CD8-positive, alpha-beta memory T cell (primary cell): ENCODE measurements around the gene TAAR8. TPM values are rescaled to one million over a fixed set of nuclear protein-coding genes. Genes with fewer than 3 reads are reported as not detected.
"Not testable (repeated sequence)": the region's sequence is repeated elsewhere in the genome, so short reads cannot be mapped to it uniquely, and the experiment has no call there.

Experiments used
- CTCF ChIA-PET: fragments of 350-600 bp; sonication (Branson Sonifier 250); formaldehyde crosslinking; loops from one replicate; lab custom pipeline; 2021; ENCODE audit warnings: antibody characterized with exemption; lab: Charles Lee
- POLR2A ChIA-PET: fragments of 350-600 bp; sonication (Branson Sonifier 250); formaldehyde crosslinking; loops from one replicate; lab custom pipeline; 2021; ENCODE audit warnings: antibody characterized with exemption; lab: Charles Lee
- DNase-seq, 5 donors: peaks; one replicate each; pipeline versions ENCODE4 v3.0.0 to v3.0.0-alpha.2; 2020 to 2022; ENCODE audit warnings: mixed read lengths in 1 of 5
- H3K27ac ChIP-seq: one replicate; pipeline ENCODE4 v1.7.0; 2013; ENCODE audit warnings: low read depth, mild to moderate bottlenecking, low read length, moderate library complexity
- H3K27me3 ChIP-seq: 2 replicates; pipeline ENCODE4 v1.7.0; 2013; ENCODE audit warnings: low read length, mild to moderate bottlenecking; ENCODE audit not compliant: insufficient read depth, poor library complexity, severe bottlenecking
- H3K36me3 ChIP-seq: 2 replicates; pipeline ENCODE4 v1.7.0; 2013; ENCODE audit warnings: mild to moderate bottlenecking, low read length, moderate library complexity; ENCODE audit not compliant: insufficient read depth
- H3K4me1 ChIP-seq: 2 replicates; pipeline ENCODE4 v1.7.0; 2013; ENCODE audit warnings: mild to moderate bottlenecking, low read length, moderate library complexity; ENCODE audit not compliant: insufficient read depth
- H3K4me3 ChIP-seq: 2 replicates; pipeline ENCODE4 v1.7.0; 2013; ENCODE audit warnings: mild to moderate bottlenecking, low read length
- H3K9me3 ChIP-seq: 2 replicates; pipeline ENCODE4 v1.7.0; 2013; ENCODE audit warnings: mild to moderate bottlenecking, low read length
- H3K27ac Mint-ChIP-seq, 8 donors: one replicate each; pipeline ENCODE4 v1.8.0; 2020 to 2021; ENCODE audit warnings: mixed read lengths in 8 of 8, mild to moderate bottlenecking in 6 of 8, inconsistent platforms in 3 of 8, moderate library complexity in 3 of 8
- H3K27me3 Mint-ChIP-seq, 2 donors: one replicate each; pipeline ENCODE4 v1.8.0; 2020 to 2021; ENCODE audit warnings: mixed read lengths in 2 of 2, mild to moderate bottlenecking in 1 of 2, moderate library complexity in 1 of 2
- H3K36me3 Mint-ChIP-seq, 3 donors: one replicate each; pipeline ENCODE4 v1.8.0; 2020 to 2021; ENCODE audit warnings: mixed read lengths in 3 of 3, inconsistent platforms in 1 of 3, mild to moderate bottlenecking in 1 of 3
- H3K4me1 Mint-ChIP-seq, 3 donors: one replicate each; pipeline ENCODE4 v1.8.0; 2020 to 2021; ENCODE audit warnings: mixed read lengths in 3 of 3, inconsistent platforms in 1 of 3, mild to moderate bottlenecking in 1 of 3
- H3K4me3 Mint-ChIP-seq, 7 donors: one replicate each; pipeline ENCODE4 v1.8.0; 2020 to 2021; ENCODE audit warnings: mixed read lengths in 7 of 7, mild to moderate bottlenecking in 6 of 7, moderate library complexity in 4 of 7, inconsistent platforms in 2 of 7
- H3K9me3 Mint-ChIP-seq, 5 donors: one replicate each; pipeline ENCODE4 v1.8.0; 2020 to 2022; ENCODE audit warnings: mixed read lengths in 5 of 5, mild to moderate bottlenecking in 3 of 5, moderate library complexity in 2 of 5, inconsistent platforms in 1 of 5
- polyA plus RNA-seq: library from polyadenylated mRNA; unstranded; fragments of 300-500 nt; fragmentation: Illumina TruSeq; gene quantifications from one replicate; pipeline ENCODE4 v1.2.3, GENCODE V29; 2021
- total RNA-seq, 2 experiments: library from RNA; stranded (reverse); gene quantifications; one replicate each; pipeline ENCODE4 v1.2.3, GENCODE V29; 2021

Gene TAAR8
- total and polyA plus RNA-seq, 3 experiments from 2014 or later: not detected

DNA sequence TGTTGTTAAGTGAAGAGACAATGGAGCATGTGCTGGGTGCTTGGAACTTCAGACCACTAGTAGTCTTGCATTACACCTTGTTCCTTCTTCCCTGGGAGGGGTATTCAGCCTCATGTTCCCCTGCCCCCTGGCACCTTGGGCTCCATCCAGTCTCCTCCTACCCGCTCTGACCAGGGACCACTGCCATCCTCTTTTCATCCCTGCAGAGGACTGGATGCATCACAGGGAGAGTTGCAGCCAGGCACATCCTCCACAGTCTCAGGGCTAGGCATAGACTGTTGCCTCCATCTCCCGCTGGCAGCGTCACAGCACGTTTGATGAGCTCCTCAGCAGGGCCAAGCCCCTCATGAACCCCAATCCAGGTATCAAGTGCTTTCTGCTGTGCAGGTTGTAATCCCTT is 1.3 kb upstream of the TAAR8 start:
- no peak for DNase-seq
- ChIA-PET POLR2A (no interaction called here), CTCF (no interaction called here)
- Histone ChIP-seq H3K4me3 (no peak overlapping the region), H3K9me3 (no peaks in the 10 kb centered on the region), H3K27ac (no peak overlapping the region), H3K4me1 (no peaks in the 10 kb centered on the region), H3K36me3 (no peaks in the 10 kb centered on the region), H3K27me3 (no peaks in the 10 kb centered on the region)
- Mint-ChIP-seq H3K36me3 (no peaks in the 10 kb centered on the region), H3K4me3 (no peak overlapping the region), H3K27ac (no peak overlapping the region), H3K9me3 (no peaks in the 10 kb centered on the region), H3K27me3 (peaks cover 4 to 28% of the 10 kb centered on the region in 2 donors), H3K4me1 (no peaks in the 10 kb centered on the region)

DNA sequence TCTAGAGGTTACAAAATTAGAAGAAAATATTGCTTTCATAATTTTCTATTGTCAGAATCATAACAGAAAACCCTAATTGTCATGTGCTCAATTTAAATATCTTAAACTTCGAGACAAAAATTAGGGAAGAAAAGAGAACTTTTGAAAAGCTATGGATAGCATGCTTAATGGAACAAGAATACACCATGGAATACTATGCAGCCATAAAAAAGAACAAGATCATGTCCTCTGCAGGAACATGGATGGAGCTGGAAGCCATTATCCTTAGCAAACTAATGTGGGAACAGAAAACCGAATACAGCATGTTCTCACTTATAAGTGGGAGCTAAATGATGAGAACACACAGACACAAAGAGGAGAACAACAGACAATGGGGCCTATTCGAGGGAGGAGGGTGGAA is 7.6 kb downstream of the TAAR8 start:
- H3K9me3 Mint-ChIP-seq, POLR2A ChIA-PET: not testable (repeated sequence)

DNA sequence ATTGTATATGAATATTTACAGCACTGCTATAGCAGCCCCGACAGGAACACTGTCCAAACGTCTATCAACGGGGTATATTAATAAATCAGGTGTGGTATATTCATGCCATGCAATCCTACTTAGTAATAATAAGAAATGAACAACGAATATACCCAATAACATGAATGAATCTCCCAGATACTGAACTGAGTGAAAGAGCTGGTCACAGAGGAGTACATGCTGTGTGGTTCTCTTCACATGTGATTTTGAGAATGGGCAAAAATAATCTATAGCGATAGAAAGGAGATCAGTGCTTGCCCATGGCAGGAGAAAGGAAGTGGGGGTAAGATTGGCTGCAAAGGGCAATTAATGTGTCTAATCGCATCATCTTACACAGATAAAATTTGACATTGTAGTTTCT is 13.9 kb downstream of the TAAR8 start:
- no peak overlapping the region for H3K27ac ChIP-seq
- H3K4me1 ChIP-seq: no peaks in the 10 kb centered on the region
- H3K4me3 ChIP-seq: no peak overlapping the region
- no peaks in the 10 kb centered on the region for H3K36me3 Mint-ChIP-seq
- ChIA-PET CTCF (no interaction called here), POLR2A (no interaction called here)
- H3K9me3 ChIP-seq: no peaks in the 10 kb centered on the region
- H3K4me1 Mint-ChIP-seq: no peaks in the 10 kb centered on the region
- no peak overlapping the region for H3K27ac Mint-ChIP-seq
- peaks cover 10% of the 10 kb centered on the region for H3K27me3 ChIP-seq
- H3K27me3 Mint-ChIP-seq: peaks cover 0 to 35% of the 10 kb centered on the region in 2 donors
- no peak for DNase-seq
- H3K36me3 ChIP-seq: no peaks in the 10 kb centered on the region
- H3K4me3 Mint-ChIP-seq: no peak overlapping the region
- H3K9me3 Mint-ChIP-seq: no peaks in the 10 kb centered on the region

More for the DNA sequence above, 7.6 kb downstream of the TAAR8 start:
- H3K27ac ChIP-seq, H3K4me1 Mint-ChIP-seq, H3K4me3 Mint-ChIP-seq, H3K27me3 ChIP-seq, H3K36me3 ChIP-seq, H3K4me1 ChIP-seq, CTCF ChIA-PET, H3K36me3 Mint-ChIP-seq, H3K4me3 ChIP-seq, H3K9me3 ChIP-seq, H3K27ac Mint-ChIP-seq, DNase-seq: not testable (repeated sequence)
- peaks cover 9 to 48% of the 10 kb centered on the region in 2 donors for H3K27me3 Mint-ChIP-seq

DNA sequence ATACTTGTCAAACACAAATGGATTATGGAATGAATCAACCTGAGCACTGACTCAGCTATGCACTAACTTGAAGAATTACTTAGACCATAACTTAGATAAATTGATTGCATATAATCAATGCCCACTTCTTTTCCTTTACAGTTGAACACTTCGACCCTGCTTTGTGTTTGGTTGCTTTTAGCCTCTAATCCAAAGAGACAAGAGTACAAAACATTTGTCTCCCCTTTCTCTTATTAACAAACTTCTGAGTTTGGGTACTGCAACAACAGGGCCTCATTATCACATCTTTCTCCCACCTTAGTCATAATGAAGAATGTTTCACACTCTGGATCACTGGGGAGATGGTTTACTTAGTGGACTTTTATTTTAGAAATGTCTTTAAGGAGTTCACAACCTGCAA is 15.1 kb downstream of the TAAR8 start:
- no peak overlapping the region for H3K4me3 Mint-ChIP-seq
- Histone ChIP-seq H3K27me3 (peaks cover 8% of the 10 kb centered on the region), H3K4me1 (no peaks in the 10 kb centered on the region), H3K27ac (no peak overlapping the region), H3K4me3 (no peak overlapping the region), H3K9me3 (no peaks in the 10 kb centered on the region), H3K36me3 (no peaks in the 10 kb centered on the region)
- H3K4me1 Mint-ChIP-seq: no peaks in the 10 kb centered on the region
- POLR2A ChIA-PET: no interaction called here
- no peaks in the 10 kb centered on the region for H3K9me3 Mint-ChIP-seq
- no peak overlapping the region for H3K27ac Mint-ChIP-seq
- CTCF ChIA-PET: no interaction called here
- peaks cover 2 to 40% of the 10 kb centered on the region in 2 donors for H3K27me3 Mint-ChIP-seq
- no peaks in the 10 kb centered on the region for H3K36me3 Mint-ChIP-seq
- no peak for DNase-seq

DNA sequence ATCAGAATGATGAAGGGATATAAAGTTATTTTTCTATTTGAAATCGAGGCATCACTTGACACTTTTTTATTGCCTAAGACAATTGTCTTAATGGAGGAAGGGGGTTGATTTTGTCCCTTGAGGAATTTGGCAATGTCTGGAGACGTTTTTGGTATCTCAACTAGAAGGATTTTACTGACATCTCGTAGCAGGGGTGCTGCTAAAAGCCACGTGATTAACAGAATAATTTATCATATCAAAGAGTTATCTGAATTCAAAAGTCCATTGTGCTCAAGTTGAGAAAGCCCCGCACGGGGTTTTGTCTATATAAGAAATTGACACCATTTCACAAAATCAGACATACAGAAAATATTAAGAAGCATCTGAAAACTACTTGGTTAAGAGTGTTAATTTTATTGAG is 16.1 kb downstream of the TAAR8 start:
- no peak overlapping the region for H3K27ac Mint-ChIP-seq
- peaks cover 3% of the 10 kb centered on the region for H3K27me3 ChIP-seq
- H3K27me3 Mint-ChIP-seq: peaks cover 2 to 41% of the 10 kb centered on the region in 2 donors
- H3K4me1 Mint-ChIP-seq: no peaks in the 10 kb centered on the region
- no peak overlapping the region for H3K4me3 ChIP-seq
- no peaks in the 10 kb centered on the region for H3K36me3 ChIP-seq
- no peaks in the 10 kb centered on the region for H3K9me3 Mint-ChIP-seq
- DNase-seq: no peak
- H3K27ac ChIP-seq: no peak overlapping the region
- H3K4me1 ChIP-seq: no peaks in the 10 kb centered on the region
- H3K4me3 Mint-ChIP-seq: no peak overlapping the region
- ChIA-PET POLR2A (no interaction called here), CTCF (no interaction called here)
- H3K36me3 Mint-ChIP-seq: no peaks in the 10 kb centered on the region
- H3K9me3 ChIP-seq: no peaks in the 10 kb centered on the region

DNA sequence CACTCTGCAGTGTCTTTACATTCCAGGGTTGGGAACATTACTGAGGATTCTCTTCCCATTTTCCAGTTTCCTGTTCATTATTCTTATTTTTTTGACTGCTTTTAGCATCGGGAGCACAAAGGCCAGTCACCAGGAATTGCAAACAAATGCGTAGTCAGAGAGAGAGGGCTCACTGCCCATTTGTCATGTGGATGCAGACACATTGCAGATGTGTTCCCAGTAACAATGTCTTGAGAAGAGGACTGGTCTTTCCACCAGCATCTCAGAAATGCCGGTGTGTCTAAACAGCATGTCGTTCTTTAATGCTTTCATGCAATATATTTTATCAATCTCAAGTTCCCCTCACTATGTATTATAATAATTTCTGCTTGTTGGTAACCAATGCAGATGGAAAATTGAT is 16.7 kb downstream of the TAAR8 start:
- H3K4me1 Mint-ChIP-seq: no peaks in the 10 kb centered on the region
- Histone ChIP-seq H3K27ac (no peak overlapping the region), H3K27me3 (peaks cover 3% of the 10 kb centered on the region), H3K4me3 (no peak overlapping the region), H3K4me1 (no peaks in the 10 kb centered on the region), H3K36me3 (no peaks in the 10 kb centered on the region), H3K9me3 (no peaks in the 10 kb centered on the region)
- no peak overlapping the region for H3K27ac Mint-ChIP-seq
- H3K9me3 Mint-ChIP-seq: no peaks in the 10 kb centered on the region
- H3K36me3 Mint-ChIP-seq: no peaks in the 10 kb centered on the region
- peaks cover 2 to 45% of the 10 kb centered on the region in 2 donors for H3K27me3 Mint-ChIP-seq
- POLR2A ChIA-PET: no interaction called here
- DNase-seq: no peak
- no peak overlapping the region for H3K4me3 Mint-ChIP-seq
- CTCF ChIA-PET: no interaction called here

DNA sequence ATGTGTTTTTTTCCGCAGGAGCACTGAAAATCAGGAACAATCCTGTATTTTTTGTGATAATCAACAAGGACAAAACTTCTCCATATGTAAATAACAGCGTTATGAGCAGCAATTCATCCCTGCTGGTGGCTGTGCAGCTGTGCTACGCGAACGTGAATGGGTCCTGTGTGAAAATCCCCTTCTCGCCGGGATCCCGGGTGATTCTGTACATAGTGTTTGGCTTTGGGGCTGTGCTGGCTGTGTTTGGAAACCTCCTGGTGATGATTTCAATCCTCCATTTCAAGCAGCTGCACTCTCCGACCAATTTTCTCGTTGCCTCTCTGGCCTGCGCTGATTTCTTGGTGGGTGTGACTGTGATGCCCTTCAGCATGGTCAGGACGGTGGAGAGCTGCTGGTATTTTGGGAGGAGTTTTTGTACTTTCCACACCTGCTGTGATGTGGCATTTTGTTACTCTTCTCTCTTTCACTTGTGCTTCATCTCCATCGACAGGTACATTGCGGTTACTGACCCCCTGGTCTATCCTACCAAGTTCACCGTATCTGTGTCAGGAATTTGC is 17.8 kb downstream of the TAAR8 start, which contains the start of gene TAAR6:
Gene TAAR6, plus strand, starts transcription at position 102 of the 557 bp plus-strand sequence. Its CDS starts 0 bp downstream, at position 102.
- H3K27ac Mint-ChIP-seq: no peak within 1 kb of the TSS
- H3K4me1 ChIP-seq: no peaks in the 10 kb centered on the region
- POLR2A ChIA-PET: no interaction called here
- CTCF ChIA-PET: no interaction called here
- no peak within 1 kb of the TSS for H3K27ac ChIP-seq
- no peak within 1 kb of the TSS for H3K4me3 Mint-ChIP-seq
- H3K36me3 Mint-ChIP-seq: no peaks in the 10 kb centered on the region
- no peaks in the 10 kb centered on the region for H3K4me1 Mint-ChIP-seq
- no peak for DNase-seq
- no peaks in the 10 kb centered on the region for H3K9me3 ChIP-seq
- H3K27me3 Mint-ChIP-seq: peaks cover 2 to 45% of the 10 kb centered on the region in 2 donors
- H3K27me3 ChIP-seq: peaks cover 3% of the 10 kb centered on the region
- no peaks in the 10 kb centered on the region for H3K36me3 ChIP-seq
- no peaks in the 10 kb centered on the region for H3K9me3 Mint-ChIP-seq
- no peak within 1 kb of the TSS for H3K4me3 ChIP-seq

DNA sequence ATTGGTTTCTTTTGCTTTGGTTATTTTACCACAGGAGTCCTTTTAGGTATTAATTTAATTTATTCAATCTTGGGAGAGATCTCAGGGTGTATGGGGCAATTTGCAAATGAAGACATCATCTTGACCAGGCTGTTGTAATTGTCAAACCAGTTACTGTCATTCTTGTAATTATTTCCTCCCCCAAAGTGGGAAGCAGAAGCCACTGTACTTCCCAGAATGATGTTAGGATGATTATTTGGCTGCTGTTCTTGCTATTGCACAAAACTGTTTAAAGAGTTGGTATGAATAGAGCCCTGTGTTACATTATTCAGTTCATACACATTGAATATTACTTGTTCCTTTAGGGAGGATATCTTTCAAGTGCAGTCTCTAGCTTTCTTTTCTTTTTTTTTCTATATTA is 19.3 kb downstream of the TAAR8 start:
- Histone ChIP-seq H3K27me3 (peaks cover 3% of the 10 kb centered on the region), H3K36me3 (no peaks in the 10 kb centered on the region), H3K9me3 (no peaks in the 10 kb centered on the region), H3K4me3 (no peak overlapping the region), H3K4me1 (no peaks in the 10 kb centered on the region), H3K27ac (no peak overlapping the region)
- Mint-ChIP-seq H3K27ac (no peak overlapping the region), H3K4me1 (no peaks in the 10 kb centered on the region), H3K27me3 (peaks cover 2 to 42% of the 10 kb centered on the region in 2 donors), H3K9me3 (no peaks in the 10 kb centered on the region), H3K4me3 (no peak overlapping the region), H3K36me3 (no peaks in the 10 kb centered on the region)
- ChIA-PET POLR2A (no interaction called here), CTCF (no interaction called here)
- no peak for DNase-seq
